NCI-H82 (cell line): Measurements from ENCODE around the gene ZBTB18.

ENCODE experiments used
- DNase-seq: peaks from one replicate; lab custom pipeline; 2025; lab: John Stamatoyannopoulos, UW

Gene ZBTB18

DNA sequence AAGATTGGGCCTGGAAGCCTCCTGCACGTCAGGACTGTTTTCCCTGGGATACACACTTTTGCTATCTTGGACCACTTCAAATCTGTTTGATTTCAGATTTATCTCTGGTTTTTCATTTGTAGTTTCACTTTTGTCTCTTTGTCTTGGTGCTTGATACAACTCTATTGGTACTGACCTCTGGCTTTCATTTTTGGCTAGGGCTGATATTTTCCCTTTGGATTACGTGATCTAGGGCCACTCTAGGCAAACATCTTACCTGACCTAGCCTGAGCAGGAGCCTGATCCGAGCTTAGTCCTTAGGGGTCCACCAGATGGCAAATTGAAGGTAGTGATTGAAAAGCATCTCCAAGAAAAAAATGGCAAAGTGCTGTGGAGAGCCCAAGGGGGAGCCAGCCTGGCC, 39.6 kb downstream of the ZBTB18 start:
- DNase-seq: peak; percentile 24

DNA sequence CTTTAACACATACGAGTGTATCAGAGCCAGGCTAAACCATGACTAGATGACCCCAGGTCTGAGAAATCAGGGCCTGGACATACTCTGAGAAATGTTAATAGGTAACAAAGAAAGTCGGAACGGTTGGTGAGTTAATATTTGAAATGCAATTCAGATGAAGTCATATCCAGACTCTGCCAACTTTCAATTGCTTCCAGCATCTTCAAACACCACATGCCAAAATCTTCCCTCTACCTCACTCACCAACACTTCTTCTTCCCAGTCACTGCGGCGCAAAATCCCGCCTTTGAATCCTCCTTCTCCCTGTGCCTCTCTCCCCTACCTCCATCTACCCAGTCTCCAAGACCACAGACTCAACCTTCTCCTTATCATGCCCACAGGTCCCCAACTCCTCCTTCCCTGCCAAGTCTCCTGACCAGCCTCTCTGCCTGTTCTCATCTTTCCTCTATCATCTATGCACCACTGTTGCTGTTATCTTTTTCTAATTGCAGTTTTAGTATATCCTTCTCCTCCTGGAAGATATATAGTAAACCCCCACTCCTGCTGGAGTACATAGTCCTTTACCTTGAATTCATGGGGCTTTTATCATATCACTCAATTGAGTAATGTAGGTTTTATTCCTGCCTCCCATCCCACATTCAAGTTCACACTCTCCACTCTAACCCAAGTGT, 41.3 kb downstream of the ZBTB18 start:
- DNase-seq: no peak

DNA sequence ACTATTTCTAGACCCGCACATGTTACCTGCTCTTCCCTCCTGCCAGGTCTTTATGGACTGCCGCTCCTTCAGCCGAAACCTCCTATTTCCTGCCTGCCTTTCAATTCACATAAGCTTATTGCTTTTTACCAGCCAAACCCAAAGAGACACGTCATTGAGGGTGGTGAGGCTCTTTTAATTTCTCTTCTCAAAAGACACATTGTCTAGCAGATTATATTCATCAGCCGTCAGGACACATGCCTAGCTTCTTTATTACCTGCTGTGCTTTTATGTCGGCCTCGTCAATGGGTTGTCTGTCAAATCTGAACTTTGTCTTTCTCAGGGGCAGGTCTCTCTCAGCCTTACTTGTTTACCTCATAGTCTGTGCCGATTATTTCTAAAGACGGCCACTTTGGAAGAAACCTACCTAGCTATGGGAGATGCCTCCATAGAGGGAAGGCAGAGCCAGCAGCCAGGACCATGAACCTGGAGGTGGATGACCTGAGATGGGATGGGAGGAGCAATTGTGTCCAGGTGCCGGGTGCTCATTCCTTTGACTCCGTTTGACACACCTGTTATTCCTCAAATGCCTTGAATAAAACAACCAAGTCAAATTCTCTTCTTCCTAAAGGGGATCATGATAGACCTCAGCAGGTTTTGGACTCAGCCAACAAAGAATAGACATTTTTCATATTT, 42.0 kb downstream of the ZBTB18 start:
- DNase-seq: no peak

DNA sequence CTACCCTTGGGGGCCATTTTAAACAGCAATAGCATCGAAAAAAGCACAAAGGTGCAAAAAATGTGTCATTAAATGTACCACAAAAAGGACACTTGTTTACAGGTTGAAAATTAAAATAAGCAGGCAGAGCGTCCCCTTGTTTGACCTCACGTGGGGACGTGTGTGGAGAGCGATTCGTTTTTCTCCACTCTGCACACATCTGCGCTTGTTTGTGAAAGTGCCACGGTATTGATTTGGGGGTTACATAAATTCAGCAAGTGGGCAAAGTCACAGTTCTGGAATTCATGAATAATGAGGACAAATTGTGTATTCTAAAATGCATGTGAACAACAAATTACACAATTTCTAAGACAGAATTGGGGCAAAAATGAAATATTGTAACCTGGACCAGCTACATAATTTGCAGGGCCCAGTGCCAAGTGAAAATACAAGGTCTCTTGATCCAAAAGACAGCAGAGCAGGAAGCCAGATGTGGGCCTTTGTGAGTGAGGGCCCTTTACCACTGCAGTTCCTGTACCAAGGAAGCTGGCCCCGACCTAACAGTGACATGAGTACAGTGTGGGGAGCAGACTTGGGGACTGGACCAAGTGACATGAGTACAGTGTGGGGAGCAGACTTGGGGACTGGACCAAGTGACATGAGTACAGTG, 43.9 kb downstream of the ZBTB18 start:
- no peak for DNase-seq

DNA sequence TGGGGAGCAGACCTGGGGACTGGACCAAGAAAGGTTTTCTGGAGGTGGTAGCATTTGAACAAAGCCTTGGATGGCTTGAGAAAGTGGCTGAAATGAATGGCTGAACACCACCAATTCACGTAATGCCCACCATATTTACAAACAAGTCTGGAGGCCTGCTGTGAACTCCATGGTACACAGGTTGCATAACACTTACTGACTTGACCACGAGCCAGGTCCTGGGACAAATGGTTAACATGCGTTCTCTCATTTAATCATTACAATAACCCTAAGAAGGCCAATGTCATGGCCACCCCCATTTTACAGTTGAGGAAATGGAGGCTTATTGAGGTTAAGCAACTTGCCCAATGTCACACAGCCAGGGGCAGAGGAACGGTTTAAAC, 44.4 kb downstream of the ZBTB18 start:
- DNase-seq: no peak

DNA sequence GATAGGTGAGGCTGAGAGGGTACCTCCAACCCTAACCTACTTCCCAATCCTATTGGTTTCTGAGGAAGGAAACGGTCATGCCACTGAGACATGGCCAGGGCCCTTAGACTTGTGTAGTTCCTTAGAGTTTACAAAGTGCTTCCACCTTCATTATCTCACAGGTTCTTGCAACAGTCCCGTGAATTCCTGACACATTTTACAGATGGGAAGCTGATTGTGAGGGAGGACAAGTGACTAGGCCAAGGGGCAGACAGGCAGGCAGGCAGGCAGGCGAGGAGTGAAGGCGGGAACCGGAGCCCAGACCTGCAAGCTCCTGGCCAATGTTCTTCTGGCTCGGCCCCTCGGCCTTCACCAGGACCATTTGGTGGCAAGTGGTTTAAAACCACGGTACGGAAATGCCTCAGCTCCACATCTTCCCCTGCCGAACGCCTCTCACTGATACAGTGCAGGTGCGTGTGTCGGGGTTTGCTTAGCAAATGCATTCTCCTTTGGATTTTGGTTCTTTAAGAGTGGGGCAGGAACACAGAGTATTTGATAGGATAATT, 45.1 kb downstream of the ZBTB18 start:
- DNase-seq: no peak

DNA sequence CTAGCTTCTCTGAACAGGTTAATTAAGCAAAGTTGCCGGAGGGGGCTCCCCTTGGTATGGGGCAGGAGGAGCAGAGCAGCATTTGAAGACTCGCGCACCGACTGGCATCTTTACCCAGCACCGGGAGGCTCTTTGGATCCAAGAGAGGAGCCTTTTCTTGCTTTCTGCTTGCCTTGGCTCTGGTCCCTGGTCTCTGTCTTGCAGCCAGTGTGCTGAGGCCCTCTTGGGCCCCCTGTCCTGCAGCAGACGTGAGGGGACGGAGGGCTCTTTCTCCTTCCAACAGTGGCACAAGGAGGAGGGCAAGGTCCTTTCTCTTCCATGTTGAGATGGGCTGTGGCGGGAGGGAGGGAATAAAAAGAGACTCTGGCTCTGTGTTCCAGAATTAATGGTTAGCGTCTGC, 45.6 kb downstream of the ZBTB18 start:
- DNase-seq: no peak

DNA sequence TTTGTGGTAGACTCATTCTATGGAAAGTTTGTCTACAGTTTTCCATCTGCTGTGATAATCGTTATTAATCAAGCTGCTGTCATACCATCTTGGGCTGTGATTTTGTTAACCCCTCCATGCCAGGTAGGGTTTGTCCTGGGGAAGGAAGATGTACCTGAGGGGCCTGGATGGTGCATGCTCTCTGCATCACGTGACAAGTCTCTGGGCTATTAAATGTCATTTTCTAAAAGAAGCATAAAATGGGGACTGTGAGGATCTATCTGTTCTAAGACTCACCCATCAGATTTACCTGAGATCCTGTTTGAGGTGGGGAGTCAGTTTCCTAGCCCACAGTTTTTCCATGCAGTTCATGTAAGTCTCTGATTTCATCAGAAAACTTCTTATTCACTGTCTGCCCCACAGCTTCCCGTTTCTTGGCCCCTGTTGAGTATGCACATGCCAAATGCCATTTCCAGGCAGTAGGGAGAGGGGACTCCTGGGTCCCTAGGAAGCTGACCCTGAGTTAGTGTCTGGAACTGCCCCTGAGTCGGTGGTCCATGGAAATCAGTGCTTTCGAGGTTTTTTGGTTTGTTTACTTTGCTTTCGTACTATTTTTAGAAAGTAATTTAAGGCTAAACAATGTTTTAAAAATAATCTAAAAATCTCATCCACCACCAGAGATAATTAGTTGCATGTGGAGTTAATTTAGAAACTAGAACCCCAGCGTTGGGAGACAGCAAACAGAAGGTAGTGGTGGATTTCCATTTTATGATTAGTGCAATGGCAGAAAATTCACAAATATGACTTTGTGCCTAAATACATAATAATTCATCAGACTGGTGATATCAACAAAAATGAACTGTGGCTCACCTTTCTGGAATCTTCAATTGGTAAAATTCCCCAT, 46.7 kb downstream of the ZBTB18 start:
- no peak for DNase-seq

DNA sequence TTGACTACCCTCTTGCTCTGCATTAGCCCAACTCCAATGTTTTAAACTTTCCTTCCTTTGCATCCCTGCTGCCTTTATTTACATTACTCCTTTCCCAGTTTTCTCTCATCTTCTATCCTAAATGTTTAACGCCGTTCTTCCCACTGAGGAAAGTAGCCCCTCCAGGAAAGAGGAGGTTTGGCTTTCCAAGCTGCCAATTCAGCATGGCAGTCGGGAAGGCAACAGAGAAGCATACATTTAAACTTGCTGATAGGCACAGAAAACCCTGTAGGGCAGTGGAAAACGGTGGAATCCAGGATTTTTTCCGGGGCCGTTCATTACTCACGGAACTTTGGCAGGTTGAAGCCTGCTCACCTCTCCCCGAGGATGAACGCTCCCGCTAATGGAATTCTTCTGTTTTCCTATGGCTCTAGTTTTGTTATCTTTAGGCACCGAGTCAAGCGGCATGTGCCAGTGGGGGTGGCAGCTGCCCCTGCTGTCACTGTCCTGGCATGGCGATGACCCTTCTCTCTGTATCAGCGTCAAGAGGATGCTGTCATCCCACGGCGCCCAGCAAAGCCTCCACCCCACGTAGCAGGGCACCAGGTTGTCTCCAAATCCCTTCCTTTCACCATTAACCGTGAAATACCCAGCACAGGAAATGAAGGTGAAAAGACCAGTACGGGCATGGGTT, 48.3 kb downstream of the ZBTB18 start:
- no peak for DNase-seq

DNA sequence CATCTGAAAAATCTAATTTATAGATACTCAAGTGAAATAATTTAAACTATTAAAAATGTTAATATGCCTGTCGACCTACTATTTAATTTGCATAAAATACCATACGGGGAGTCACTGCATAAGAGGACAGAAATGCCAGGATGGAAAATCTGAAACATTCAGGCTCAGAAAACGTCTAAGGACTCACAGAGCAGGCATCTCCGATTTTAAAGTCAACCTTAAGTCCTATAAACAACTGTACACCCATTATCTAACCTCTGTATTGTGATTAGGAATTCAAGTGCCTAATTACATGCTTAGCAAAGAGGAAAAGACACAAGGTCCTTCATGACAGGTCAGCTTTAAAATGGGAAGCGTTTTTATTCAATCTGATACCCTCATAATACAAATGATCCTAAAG, 49.2 kb downstream of the ZBTB18 start:
- no peak for DNase-seq

DNA sequence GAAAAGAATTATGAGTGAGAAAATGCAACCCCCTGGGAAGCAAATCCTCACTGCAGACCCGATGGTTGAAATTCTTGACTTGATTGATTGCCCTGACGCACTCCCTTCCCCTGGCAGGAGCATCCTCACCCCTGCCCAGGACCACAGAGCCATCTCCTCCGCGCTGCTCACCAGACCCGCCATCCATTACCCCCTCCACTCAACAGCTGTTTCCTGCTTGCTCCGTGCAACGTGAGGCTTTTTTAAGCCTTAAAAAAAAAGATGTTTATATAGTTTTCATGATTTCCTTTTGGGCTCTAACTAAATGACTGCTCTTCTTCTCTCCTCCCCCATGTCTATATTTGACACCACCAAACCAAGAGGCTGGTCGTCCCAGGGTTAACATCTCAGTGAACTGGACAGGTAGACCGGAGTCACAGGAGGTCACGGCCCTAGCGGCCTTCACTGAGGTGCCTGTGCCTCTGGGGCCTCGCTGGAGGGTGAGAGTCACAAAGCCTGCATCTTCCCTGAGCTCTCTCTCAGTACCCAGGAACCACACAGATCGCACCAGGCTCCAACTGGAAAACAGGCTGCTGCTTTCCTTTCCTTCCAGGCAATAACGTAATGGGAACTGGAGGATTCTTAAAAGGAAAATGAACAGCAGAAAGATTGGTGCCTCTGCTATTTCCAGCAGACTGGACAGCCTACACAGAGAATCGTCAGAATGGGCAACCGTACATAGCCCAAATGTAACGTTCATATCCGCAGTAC, 49.8 kb downstream of the ZBTB18 start:
- peak; percentile 50 for DNase-seq

DNA sequence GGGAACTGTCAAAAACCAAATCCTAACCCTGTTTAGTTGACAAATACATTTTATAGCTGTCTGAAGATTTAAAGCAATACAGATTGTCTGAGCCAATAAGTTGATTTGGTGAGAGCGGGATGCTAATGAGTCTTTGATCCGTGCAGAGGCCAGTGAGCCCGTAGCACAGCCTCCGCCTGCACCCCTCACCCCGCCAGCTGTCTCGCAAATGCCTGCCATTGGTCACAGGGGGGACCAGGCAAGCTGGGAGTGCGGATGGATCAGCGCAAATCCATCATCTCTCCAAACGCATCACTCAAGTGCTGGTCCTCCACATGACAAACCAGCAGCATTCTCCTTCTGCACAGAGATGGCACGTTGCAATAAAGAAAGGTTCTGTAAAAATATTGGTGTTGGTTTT, 51.0 kb downstream of the ZBTB18 start:
- DNase-seq: peak; percentile 96

DNA sequence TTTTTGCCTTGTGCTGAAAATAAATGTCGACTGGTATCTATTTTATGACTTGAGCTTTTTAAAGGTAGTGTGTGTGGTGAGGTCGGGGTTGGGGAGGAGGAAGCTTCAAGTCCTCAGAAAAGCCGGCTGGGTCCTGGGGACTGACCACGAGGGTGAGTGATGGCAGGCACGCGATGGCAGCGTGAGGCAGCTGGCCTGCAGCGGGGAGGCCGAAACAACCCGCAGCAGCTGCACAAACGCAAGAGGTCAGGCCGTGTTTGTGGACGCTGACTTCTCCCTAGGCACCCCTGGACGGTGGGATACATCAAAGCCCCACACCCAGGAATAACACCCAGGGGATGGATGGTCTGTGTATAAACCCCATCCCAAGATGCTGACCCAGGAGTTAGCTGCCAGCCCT, 51.4 kb downstream of the ZBTB18 start:
- DNase-seq: no peak

DNA sequence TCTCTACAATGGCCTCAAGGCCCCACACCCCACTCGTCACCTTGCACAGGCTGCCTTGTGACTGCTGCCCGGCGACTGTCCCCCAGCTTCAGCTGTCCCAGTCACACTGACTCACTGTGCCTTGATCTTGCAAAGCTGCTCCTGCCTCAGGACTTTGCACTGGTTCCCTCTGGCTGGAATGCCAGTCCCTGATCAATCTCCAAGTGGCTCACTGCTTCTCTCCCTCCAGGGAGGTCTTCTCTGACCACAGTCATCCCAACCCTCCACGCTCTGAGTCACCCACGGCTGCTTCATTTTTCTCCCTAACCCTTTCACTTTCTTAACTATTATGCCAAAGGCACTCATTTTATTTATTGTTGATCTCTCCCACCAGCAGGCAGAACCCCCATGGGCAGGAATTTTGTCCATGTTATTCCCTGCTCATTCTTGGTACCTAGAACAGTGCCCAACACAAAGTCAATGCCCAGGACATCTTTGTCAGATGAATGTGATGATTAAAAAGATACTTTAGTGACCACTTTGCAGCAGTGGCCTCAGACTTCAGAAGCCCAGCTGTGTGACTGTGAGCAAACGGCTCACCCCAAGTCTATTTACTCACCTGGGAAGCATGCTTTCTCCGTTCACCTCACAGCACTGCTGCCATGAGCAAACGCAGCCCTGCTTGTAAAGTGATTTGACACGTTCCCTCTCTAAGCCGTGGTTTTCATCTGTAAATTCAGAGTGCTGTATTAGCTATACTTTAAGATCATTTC, 53.4 kb downstream of the ZBTB18 start:
- no peak for DNase-seq

DNA sequence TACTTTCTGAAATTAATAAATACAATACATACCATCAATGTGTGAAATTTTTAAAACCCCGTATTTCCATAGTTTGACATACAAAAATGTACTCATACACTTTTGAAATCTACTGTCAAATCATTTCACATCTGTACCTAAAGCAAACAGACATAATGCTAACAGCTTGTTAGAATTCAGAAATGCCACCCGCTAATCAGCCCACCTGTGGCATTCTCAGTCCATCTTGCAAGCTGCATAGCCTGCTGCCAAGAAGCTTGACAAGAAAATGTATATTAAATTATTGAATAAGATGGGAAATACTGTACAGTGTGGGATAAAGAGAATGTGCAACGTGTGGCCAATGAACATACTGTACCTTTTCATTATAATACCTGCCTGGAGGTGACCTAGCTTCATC, 55.1 kb downstream of the ZBTB18 start:
- DNase-seq: no peak
